Fibroblast of the aortic adventitia (primary cell): ENCODE measurements around the gene LSAMP. TPM values are rescaled to one million over a fixed set of nuclear protein-coding genes. Genes with fewer than 3 reads are reported as not detected.
A peak's percentile ranks its signal among the peaks of the same experiment; 100 is the strongest.

Source experiments
- DNase-seq: peaks from one replicate; pipeline ENCODE4 v3.0.0-alpha.2; 2010; ENCODE audit warnings: low read depth
- H3K4me3 ChIP-seq: 2 replicates; pipeline ENCODE4 v1.5.1; 2011; ENCODE audit warnings: low read depth, mild to moderate bottlenecking, control low read depth, low read length, moderate library complexity
- total RNA-seq: library from RNA; depleted of rRNA; stranded (reverse); fragments of >200 nt; gene quantifications from 2 replicates; pipeline ENCODE4 v1.2.3, GENCODE V29; 2012; ENCODE audit warnings: low replicate concordance
- TF ChIP-seq, protein P1 (sequence below): IDR thresholded peaks from 2 replicates; pipeline ENCODE4 v1.5.1; 2011; ENCODE audit warnings: mild to moderate bottlenecking, low read length, control low read depth, inconsistent platforms; ENCODE audit not compliant: insufficient read depth

LSAMP gene
- total RNA-seq, 1 donor = 9.8 TPM

DNA sequence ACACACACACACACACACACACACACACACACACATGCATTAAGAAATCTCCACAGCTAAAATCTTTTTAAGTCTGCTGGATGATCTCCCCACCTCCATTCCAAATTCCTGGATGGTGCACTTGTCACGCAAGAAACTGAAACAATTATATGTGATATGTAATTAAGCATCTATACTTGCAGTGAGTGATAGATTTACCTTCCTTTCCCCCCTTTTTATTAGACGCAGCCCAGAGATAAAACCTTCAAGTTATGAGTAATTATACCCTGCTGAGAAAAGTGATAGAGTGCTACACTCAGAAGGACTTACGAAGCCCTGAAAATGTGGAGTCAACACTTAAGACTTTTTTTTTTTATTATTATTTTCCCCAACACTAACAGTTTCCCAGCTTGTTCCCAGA lies 255.2 kb downstream of the LSAMP start:
- no peak for DNase-seq
- TF ChIP-seq, protein P1, sequence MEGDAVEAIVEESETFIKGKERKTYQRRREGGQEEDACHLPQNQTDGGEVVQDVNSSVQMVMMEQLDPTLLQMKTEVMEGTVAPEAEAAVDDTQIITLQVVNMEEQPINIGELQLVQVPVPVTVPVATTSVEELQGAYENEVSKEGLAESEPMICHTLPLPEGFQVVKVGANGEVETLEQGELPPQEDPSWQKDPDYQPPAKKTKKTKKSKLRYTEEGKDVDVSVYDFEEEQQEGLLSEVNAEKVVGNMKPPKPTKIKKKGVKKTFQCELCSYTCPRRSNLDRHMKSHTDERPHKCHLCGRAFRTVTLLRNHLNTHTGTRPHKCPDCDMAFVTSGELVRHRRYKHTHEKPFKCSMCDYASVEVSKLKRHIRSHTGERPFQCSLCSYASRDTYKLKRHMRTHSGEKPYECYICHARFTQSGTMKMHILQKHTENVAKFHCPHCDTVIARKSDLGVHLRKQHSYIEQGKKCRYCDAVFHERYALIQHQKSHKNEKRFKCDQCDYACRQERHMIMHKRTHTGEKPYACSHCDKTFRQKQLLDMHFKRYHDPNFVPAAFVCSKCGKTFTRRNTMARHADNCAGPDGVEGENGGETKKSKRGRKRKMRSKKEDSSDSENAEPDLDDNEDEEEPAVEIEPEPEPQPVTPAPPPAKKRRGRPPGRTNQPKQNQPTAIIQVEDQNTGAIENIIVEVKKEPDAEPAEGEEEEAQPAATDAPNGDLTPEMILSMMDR = no peak
- no peak overlapping the region for H3K4me3 ChIP-seq

DNA sequence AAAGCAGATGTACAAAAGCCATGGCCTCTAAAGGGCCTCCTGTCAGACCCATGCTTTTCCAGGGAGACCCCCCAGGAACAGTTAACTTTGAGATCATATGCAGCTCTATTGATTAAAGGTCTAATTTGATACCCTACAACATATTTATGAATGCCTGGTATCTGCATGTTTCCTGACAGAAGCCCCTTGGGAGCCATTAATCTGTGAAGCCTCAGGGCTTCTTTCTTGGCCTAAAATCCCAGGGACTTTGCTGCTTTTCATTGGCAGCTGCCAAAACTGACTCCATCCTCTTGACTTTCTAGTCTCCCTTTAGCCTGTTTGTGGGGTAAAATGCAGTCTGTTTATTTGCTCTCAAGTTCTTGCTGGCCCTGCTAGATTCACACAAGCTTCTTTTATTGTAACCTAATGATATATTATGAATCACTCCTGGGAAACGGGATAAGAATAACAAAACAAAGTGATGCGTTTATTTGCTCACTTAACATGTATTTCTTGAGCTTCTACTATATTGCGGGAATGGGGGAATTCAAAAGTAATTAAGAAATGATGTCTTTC lies 257.0 kb downstream of the LSAMP start:
- DNase-seq = no peak
- TF ChIP-seq, protein P1 = no peak
- H3K4me3 ChIP-seq = no peak overlapping the region

DNA sequence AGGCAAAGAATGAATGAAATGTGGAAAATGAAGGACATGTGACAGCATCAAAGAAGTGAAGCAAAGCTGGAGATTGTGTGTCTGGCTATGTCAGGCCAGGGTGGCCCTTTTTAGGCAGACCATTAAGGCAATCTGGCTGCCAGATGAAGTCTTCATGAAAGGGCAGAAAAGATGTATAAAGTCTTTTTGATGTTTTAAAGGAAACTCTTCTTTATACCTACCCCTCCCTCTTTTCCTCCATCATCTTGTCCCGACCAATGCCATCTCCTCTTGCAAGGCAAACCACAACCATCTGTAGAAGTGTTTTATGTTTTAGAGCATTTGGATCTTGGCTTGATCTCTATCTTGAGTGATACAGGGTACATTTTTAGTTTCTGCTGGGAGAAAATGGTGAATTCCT lies 259.2 kb downstream of the LSAMP start:
- TF ChIP-seq, protein P1 = no peak
- H3K4me3 ChIP-seq = no peak overlapping the region
- DNase-seq = no peak

DNA sequence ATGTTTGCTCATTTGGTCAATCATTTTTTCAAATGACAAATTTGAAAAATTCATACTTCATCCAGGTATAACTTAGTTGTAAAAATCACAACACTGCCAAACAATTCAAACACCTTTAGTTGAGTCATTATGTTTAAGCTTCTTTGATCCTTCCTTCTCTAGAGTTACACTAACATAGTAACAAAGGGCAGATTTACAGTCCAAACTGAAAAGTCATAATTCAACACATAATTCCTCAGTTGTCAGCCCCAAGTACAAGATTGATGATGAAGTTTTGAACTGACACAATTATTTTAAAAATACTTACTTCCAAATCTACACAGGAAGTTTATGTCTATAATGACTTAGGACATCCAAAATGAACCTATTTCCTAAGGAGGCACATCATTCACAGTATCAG lies 264.1 kb downstream of the LSAMP start:
- TF ChIP-seq, protein P1 = no peak
- no peak overlapping the region for H3K4me3 ChIP-seq
- DNase-seq = no peak

DNA sequence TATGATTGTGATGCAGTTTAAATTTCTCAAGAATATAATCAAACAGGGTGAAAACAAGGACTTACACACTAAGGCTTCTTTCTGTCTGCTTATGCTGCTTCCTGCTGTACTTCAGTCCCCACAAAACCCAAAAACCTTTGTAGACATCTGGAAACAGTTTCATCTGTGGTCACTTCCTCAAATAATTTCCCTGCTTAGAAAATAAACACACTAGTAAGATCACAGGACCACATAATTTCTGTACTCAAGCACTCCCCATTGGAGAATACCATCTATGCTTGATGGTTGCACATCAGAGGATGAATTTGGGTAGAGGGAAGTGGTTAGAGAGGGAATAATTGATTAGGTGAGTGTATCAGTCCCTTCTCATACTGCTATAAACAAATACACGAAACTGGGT lies 266.2 kb downstream of the LSAMP start:
- DNase-seq = peak; percentile 10
- H3K4me3 ChIP-seq = no peak overlapping the region
- TF ChIP-seq, protein P1 = no peak

DNA sequence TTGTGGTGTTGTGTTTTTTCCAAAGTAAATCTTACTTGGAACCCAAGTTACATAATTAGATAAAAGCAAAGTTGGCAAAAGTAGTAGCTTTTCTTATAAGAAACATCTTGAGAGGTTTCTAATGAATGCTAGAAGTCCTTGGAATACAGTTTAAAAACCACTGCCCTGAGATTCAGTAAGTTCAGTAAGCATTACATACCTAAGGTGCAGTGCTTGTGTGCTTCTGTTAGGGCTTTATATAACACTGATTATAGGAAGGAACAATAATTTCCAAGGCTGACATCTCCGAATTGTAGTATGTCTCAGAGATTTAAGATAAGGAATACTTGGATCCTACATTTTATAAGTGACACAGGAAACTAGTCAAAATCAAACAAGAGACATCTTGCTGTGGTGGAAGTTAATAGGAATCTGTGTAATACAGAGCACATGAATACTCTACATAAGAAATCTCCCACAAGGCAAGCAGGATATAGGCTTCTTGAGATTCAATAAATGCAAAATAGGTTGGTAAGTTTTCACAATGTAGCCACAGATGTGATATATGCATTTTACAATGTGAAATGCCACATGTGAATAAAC lies 268.2 kb downstream of the LSAMP start:
- DNase-seq = no peak
- TF ChIP-seq, protein P1 = no peak
- H3K4me3 ChIP-seq = no peak overlapping the region

DNA sequence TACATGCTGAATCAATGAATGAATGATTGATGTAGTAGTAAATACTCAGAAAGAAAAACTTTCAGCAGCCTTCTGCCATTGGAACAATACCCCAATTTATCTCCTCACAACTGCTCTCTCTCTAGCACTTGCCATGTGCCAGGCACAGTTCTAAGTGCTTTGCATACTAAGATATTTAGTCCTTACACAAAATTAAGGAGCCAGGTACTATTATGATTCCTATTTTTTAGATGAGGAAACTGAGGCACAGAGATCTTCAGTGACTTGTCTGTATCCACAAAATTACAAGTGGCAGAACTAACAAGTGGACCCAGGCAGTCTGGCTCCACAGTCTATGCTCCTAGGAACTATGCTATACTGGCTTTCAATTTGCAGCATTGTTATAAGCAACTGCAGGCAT lies 279.2 kb downstream of the LSAMP start:
- no peak for DNase-seq
- TF ChIP-seq, protein P1 = no peak
- H3K4me3 ChIP-seq = no peak overlapping the region
